NCI-H526 treated with DMSO at 0.1 percent for 48 hours (cell line): Measurements from ENCODE around the gene SEC31A.
"Not testable (repeated sequence)": the region's sequence is repeated elsewhere in the genome, so short reads cannot be mapped to it uniquely, and the experiment has no call there.

Experiments used
- DNase-seq: peaks from one replicate; lab custom pipeline; 2025; lab: John Stamatoyannopoulos, UW

The SEC31A gene

DNA sequence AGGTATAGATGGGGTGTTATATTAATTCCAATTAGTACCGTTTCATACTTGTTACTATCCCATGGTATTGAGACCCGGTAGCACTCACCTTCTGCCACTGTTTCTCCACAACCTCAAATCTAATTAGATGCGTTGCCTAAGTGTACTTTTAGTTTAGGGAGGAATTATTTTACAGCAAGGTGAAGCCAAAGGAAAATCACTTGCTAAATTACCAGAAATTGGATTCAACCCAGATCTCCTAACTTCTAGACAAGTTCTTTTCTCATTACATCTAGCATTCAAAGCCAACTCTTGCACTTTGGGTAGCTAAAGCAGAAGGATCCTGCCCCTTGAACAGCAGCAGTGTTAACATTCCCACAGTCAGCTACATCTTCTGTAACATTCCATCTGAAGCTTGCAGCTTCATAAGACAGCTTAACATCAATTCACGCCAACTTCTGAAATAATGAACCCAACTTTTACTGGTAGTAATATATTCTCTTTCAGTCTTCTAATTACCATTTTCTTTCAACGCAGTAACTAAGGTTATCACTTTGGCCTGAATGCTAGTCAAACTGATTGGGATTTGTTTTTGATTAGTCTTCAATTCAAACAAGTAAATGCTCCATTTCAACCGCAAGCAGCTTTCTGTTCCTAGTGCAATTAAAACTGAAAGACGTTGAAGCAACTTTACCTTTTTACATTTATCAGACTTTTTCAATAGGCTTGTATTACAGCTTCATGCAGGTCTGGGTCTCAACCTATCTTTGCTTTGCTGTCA lies 934 bp upstream of the SEC31A start:
- DNase-seq: no peak

DNA sequence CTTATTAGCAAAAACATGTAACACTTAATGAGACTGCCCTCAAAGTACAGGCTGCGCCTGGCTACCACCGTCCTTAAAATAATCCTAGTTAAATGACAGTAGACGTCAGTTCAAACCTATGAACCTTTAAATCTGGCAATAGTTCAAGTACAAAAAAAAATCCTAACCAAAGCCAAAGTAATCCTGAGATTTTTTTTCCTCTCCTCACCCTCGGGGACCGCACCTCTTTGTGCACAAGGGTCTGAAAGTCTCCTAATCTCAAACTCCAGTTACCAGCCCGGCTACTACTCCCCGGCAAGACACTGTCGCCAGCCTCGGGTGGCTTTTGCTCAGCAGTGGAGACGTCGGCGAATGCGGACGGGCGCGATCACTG lies 439 bp downstream of the SEC31A start:
- peak; percentile 43 for DNase-seq

DNA sequence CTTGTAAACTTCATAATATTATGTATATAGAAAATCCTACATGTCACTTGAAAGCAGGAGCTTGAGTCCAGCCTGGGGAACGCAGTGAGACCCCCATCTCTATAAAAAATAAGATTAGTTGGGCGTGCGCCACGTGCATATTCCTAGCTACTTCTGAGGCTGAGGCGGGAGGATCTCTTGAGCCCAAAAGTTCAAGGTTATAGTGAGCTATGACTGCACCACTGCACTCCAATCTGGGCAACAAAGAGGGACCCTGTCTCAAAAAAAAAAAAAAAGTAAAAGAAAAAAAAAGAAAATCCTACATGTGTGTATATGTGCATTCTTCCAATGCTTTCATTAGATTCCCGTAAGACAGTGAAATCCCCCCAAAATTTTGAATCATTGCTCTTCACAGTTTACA lies 1.7 kb downstream of the SEC31A start:
- DNase-seq: no peak

GRCh38 chr4:82886147-82886942 lies 4.6 kb downstream of the SEC31A start:
- DNase-seq: no peak

- no peak for DNase-seq
These were observed 5.5 kb downstream of the SEC31A start for GRCh38 chr4:82885410-82885809.

GRCh38 chr4:82868572-82868971 lies 22.4 kb downstream of the SEC31A start:
- no peak for DNase-seq

GRCh38 chr4:82866706-82867385 lies 24.1 kb downstream of the SEC31A start:
- DNase-seq: no peak

GRCh38 chr4:82866033-82866432 lies 24.9 kb downstream of the SEC31A start:
- DNase-seq: not testable (repeated sequence)

DNA sequence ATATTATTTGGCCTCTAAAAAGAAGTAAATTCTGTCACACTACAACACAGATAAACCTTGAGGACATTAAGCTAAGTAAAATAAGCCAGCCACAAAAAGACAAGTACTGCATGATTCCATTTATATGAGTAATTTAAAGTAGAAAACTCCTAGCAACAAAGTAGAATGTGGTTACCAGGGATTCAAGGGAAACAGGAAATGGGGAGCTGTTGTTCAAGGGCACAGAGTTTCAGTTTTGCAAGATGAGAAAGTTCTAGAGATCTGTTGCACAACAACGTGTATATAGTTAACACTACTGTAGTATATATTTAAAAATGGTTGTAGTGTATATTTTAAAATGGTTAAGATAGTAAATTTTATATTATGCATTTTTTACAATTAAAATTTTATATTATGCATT lies 25.4 kb downstream of the SEC31A start:
- DNase-seq: no peak

GRCh38 chr4:82864336-82864979 lies 26.5 kb downstream of the SEC31A start:
- DNase-seq: no peak

GRCh38 chr4:82861529-82861928 lies 29.4 kb downstream of the SEC31A start:
- DNase-seq: no peak

- DNase-seq: not testable (repeated sequence)
These were observed 30.5 kb downstream of the SEC31A start for GRCh38 chr4:82860487-82860886.

- no peak for DNase-seq
These were observed 38.1 kb downstream of the SEC31A start for GRCh38 chr4:82852751-82853285.

DNA sequence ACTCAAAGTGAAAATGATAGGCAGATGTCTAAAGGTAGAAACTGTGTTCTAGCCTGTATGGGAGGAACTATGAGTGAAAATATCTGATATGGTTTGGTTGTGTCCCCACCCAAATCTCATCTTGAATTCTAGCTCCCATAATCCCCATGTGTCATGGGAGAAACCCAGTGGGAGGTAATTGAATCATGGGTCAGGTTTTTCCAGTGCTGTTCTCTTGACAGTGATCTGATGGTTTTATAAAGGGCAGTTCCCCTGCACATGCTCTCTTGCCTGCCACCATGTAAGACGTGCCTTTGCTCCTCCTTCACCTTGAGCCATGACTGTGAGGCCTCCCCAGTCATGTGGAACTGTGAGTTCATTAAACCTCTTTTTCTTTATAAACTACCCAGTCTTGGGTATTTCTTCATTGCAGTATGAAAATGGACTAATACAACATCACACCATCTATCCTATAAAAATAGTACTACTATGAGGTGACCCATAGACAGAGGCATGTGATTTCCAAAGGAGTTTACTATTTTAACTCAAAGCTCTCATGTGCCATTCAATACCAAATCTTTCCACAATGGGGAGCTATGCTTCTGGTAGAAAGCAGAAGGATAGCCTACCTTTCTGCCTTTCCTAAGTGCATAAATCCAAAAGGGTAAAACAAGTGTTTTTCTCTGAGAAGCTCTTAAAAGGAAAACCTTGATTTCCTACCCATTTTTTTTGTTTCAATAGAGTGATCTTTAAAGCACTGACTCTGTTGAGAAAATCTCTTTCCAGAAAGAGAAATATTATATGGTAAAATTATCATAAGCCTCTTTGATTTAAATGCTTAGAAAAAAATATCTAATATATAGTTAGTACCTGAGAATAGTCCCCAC lies 38.8 kb downstream of the SEC31A start:
- DNase-seq: no peak

- DNase-seq: no peak
These were observed 39.6 kb downstream of the SEC31A start for GRCh38 chr4:82851318-82851717.

DNA sequence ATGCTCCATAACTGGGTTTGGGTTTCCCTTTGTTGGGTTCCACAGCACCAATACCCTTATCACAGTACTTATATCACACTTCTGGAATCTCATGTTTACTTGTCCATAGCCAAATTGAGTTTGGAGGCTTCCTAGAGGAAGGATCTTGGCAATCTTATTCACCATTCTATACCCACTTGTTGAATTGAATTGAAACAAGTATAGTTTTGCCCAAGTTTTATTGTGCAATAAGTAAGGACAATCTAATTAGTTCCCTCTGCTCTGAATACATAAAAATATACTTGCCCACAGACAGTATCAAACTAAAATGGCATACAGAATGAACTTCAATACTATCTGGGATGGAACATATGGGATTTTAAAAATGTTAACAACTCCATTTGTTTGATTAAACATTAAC lies 40.3 kb downstream of the SEC31A start:
- no peak for DNase-seq

DNA sequence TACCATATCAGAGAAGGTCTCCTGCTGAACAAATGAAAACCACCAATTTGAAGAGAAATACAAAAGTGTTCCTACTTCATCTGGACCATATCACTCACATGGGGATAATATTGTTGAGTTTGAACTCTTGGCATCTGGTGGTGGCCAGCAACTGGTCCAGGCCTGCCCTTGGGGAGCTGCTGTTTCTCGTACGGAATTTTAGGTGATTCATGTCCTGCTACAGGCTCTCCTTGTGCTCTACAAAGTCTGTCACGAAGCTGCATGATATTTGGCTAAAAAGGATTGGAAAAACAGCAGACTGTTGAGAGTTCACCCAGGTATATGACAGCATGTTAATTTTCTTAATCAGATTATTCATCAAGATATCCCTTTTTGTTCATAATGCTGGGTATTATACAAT lies 42.2 kb downstream of the SEC31A start:
- no peak for DNase-seq

DNA sequence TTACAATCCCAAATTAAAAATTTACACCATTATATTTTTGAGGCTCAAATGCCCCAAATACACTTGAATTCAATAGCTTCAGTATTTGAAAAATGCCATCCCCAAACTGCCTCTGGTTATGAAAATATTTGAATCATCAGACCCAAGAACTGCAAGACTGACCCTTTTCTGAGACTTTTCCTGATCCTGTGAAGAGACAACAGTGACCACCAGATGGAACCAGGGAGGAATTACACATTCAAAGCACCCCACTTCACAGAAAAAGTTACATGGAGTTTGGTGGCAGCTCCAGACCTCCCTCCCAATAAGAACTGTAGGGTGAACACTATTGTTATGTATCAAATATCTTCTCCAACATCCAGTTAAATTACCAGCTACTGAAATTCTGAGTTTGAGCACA lies 48.4 kb downstream of the SEC31A start:
- no peak for DNase-seq

DNA sequence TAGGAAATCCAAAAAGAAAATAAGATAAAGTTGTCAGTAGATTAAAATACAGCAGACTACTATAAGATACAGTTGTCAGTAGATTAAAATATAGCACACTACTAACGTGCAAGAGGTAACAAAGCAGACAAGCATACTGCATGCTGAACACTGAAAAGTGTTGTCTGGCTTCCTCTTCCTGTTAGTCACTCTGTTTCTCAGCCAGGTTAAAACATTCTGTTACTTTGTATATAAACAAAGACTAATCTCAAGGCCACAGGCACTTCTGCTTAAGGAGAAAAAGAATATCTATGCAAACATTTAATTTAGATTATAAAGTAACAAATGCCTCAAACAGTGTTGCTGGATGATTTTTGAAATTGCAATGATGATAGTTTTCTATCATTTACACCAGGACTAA lies 51.3 kb downstream of the SEC31A start:
- no peak for DNase-seq

GRCh38 chr4:82833696-82834313 lies 57.1 kb downstream of the SEC31A start:
- no peak for DNase-seq

GRCh38 chr4:82833060-82833459 lies 57.9 kb downstream of the SEC31A start:
- DNase-seq: not testable (repeated sequence)
